Loucy (cell line): Measurements from ENCODE around the gene PHRF1.

Experiments
- H2AFZ ChIP-seq: fragments of 200-600 bp; sonication (generic); 2 replicates; pipeline ENCODE4 v1.6.0; 2016; ENCODE audit warnings: antibody characterized with exemption, mild to moderate bottlenecking, low read length, moderate library complexity
- H3F3A ChIP-seq: fragments of 200-600 bp; 2 replicates; pipeline ENCODE4 v1.6.0; 2016; ENCODE audit warnings: antibody characterized with exemption, low read depth, mild to moderate bottlenecking
- H3K27me3 ChIP-seq: fragments of 200-600 bp; sonication (generic); 2 replicates; pipeline ENCODE4 v1.6.1; 2014; ENCODE audit warnings: low read length, mild to moderate bottlenecking; ENCODE audit not compliant: insufficient read depth, poor library complexity, severe bottlenecking
- H3K36me3 ChIP-seq: fragments of 200-600 bp; sonication (generic); 2 replicates; pipeline ENCODE4 v1.6.1; 2016; ENCODE audit warnings: low read length; ENCODE audit not compliant: insufficient read depth
- H3K4me1 ChIP-seq: fragments of 200-600 bp; sonication (generic); 2 replicates; pipeline ENCODE4 v1.5.1; 2014; ENCODE audit warnings: low read length, mild to moderate bottlenecking; ENCODE audit not compliant: insufficient read depth, poor library complexity, severe bottlenecking
- H3K4me2 ChIP-seq: fragments of 200-600 bp; sonication (generic); 2 replicates; pipeline ENCODE4 v1.6.0; 2014; ENCODE audit warnings: antibody characterized with exemption, low read length, low read depth, mild to moderate bottlenecking; ENCODE audit not compliant: poor library complexity, severe bottlenecking
- H3K4me3 ChIP-seq: fragments of 200-600 bp; sonication (generic); 2 replicates; pipeline ENCODE4 v1.5.1; 2014; ENCODE audit warnings: low read length, mild to moderate bottlenecking, mixed read lengths; ENCODE audit not compliant: poor library complexity, severe bottlenecking
- H3K79me2 ChIP-seq: fragments of 200-600 bp; sonication (generic); 2 replicates; pipeline ENCODE4 v1.6.1; 2014; ENCODE audit warnings: low read length; ENCODE audit not compliant: insufficient read depth
- H3K9ac ChIP-seq: fragments of 200-600 bp; sonication (generic); 2 replicates; pipeline ENCODE4 v1.6.0; 2014; ENCODE audit warnings: mild to moderate bottlenecking, low read depth, low read length, moderate library complexity; ENCODE audit not compliant: poor library complexity, severe bottlenecking
- H3K9me2 ChIP-seq: fragments of 200-600 bp; sonication (generic); replicated peaks from 2 replicates; pipeline ENCODE4 v1.6.1; 2016; ENCODE audit warnings: low read depth, low read length, mixed read lengths
- H3K9me3 ChIP-seq: fragments of 200-600 bp; sonication (generic); 2 replicates; pipeline ENCODE4 v1.6.1; 2014; ENCODE audit warnings: mild to moderate bottlenecking, antibody characterized with exemption, low read length, low read depth; ENCODE audit not compliant: insufficient read depth
- H4K20me1 ChIP-seq: fragments of 200-600 bp; sonication (generic); 2 replicates; pipeline ENCODE4 v1.6.0; 2014; ENCODE audit warnings: antibody characterized with exemption, low read length, mild to moderate bottlenecking; ENCODE audit not compliant: insufficient read depth, poor library complexity, severe bottlenecking
- EZH2phosphoT487 ChIP-seq: fragments of 200-600 bp; IDR thresholded peaks from 2 replicates; pipeline ENCODE4 v1.6.1; 2018; ENCODE audit warnings: antibody characterized with exemption, mild to moderate bottlenecking, moderate library complexity, borderline replicate concordance
- TF ChIP-seq, protein P1 (sequence below): fragments of 200-600 bp; sonication (generic); conservative IDR thresholded peaks from 2 replicates; pipeline ENCODE4 v1.5.1; 2014; ENCODE audit warnings: mild to moderate bottlenecking, antibody characterized with exemption, low read length

The PHRF1 gene

DNA sequence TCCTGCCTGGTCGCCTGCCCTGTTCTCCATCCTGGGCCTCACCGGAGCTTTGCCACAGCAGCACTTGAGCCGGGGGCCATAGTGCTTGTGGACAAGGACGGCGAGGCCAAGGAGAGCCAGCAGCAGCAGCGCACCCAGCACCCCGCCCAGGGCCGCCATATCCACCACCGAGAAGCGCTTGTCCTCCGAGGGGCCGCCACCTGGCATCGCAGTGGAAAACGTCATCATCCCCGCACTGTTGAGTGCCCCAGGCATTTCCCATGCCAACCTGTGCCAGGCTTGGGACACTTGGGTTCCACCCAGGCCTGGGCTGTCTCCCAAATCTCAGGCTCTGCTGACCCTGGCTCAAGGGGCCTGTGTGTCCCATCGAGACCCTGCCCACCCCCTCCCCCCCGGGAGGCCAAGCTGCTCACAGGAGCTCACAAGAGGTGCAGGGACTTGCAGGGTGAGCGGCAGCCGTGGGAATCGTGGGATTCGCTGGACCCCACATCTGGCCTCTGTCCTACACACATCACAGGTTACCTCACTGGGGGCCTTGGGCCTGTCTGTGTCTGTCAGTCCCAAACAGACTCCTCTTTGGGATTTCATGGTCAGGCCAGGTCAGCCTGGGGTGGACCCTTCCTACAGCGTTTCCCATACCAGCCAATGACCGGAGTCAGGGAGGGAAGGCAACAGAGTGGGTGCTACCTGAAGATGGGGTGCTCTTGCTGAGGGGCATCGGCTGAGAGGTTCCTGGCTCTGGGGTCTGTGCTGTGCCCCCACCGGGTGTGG is 41.8 kb downstream of the PHRF1 start:
- peaks cover 4% of the 10 kb centered on the region for H3K4me1 ChIP-seq
- no peaks in the 10 kb centered on the region for H3K9me2 ChIP-seq
- H3K4me2 ChIP-seq = no peak overlapping the region
- H3K36me3 ChIP-seq = peaks cover 3% of the 10 kb centered on the region; the same call in 1 of the 2 replicates
- no peaks in the 10 kb centered on the region for H3K79me2 ChIP-seq
- H3K27me3 ChIP-seq = no peaks in the 10 kb centered on the region
- TF ChIP-seq, protein P1, sequence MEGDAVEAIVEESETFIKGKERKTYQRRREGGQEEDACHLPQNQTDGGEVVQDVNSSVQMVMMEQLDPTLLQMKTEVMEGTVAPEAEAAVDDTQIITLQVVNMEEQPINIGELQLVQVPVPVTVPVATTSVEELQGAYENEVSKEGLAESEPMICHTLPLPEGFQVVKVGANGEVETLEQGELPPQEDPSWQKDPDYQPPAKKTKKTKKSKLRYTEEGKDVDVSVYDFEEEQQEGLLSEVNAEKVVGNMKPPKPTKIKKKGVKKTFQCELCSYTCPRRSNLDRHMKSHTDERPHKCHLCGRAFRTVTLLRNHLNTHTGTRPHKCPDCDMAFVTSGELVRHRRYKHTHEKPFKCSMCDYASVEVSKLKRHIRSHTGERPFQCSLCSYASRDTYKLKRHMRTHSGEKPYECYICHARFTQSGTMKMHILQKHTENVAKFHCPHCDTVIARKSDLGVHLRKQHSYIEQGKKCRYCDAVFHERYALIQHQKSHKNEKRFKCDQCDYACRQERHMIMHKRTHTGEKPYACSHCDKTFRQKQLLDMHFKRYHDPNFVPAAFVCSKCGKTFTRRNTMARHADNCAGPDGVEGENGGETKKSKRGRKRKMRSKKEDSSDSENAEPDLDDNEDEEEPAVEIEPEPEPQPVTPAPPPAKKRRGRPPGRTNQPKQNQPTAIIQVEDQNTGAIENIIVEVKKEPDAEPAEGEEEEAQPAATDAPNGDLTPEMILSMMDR = no peak
- no peak for TF ChIP-seq EZH2phosphoT487
- H3F3A ChIP-seq = no peaks in the 10 kb centered on the region
- no peak overlapping the region for H3K4me3 ChIP-seq
- no peak overlapping the region for H3K9ac ChIP-seq
- no peak overlapping the region for H2AFZ ChIP-seq
- H3K9me3 ChIP-seq = no peaks in the 10 kb centered on the region
- peaks cover 5% of the 10 kb centered on the region for H4K20me1 ChIP-seq

DNA sequence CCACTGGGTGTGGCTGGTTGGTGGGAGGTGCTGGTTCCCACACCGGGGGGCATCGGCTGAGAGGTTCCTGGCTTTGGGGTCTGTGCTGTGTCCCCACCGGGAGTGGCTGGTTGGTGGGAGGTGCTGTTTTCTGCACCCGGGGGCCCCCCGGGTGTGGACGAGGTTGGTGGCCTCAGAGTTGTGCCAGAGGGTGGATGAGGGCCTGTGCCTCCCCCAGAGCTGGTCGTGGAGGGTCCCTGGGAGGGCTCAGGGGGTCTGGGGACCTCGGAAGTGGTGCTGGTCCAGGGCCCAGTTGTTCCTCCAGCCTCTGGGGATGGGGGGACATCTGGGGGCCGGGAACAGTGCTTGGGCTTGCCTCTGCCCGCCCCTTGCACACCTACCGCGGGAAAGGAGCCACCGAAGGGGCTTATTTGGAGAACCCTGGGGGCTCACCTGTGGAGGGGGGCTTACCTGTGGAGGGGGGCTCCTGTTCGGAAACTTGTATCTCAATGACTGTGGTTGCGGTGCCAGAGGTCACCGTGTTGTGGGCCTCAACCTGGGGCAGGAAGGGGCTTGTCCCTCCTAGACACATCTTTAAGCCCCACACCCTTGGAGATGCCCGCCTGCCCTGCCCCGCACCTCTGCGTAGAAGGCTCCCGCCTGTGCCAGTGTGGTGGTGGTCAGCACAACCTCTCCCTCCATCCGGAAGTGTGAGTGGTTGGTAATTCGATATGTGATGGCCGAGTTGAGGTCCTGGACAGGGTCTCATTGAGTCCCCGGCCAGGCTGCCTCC is 42.8 kb downstream of the PHRF1 start:
- no peaks in the 10 kb centered on the region for H3K27me3 ChIP-seq
- H3K36me3 ChIP-seq = no peaks in the 10 kb centered on the region
- TF ChIP-seq, protein P1 = no peak
- no peak for TF ChIP-seq EZH2phosphoT487
- H3F3A ChIP-seq = no peaks in the 10 kb centered on the region
- H3K9ac ChIP-seq = no peak overlapping the region
- H3K79me2 ChIP-seq = no peaks in the 10 kb centered on the region
- no peaks in the 10 kb centered on the region for H3K9me3 ChIP-seq
- no peak overlapping the region for H2AFZ ChIP-seq
- H3K9me2 ChIP-seq = no peaks in the 10 kb centered on the region
- H3K4me3 ChIP-seq = no peak overlapping the region
- H4K20me1 ChIP-seq = peaks cover 5% of the 10 kb centered on the region
- H3K4me1 ChIP-seq = peaks cover 4% of the 10 kb centered on the region
- no peak overlapping the region for H3K4me2 ChIP-seq

DNA sequence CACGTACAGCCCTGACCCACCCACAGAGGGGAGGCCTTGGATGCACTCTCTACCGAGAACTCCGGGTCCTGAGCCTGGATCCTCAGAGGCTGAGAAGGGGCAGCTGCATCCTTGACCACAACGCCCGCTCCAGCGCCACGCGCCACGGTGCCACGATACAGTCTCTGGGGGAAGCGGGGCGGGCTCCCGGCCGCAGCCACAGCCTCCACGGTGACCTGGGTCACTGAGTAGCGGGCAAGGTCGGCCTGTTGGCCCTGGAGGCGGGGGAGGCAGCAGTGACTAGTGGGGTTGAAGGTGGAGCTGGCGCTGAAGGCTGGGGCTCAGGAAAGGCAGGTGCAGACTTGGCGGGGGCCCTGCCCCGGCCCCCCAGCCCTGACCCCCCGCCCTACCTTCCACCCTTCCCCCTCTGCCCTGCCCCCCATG is 43.4 kb downstream of the PHRF1 start:
- Histone ChIP-seq H3K9me2 (no peaks in the 10 kb centered on the region), H3K4me3 (no peak overlapping the region), H3K27me3 (no peaks in the 10 kb centered on the region), H3K4me2 (no peak overlapping the region), H4K20me1 (peaks cover 2% of the 10 kb centered on the region), H2AFZ (no peak overlapping the region), H3K36me3 (no peaks in the 10 kb centered on the region), H3K9ac (no peak overlapping the region), H3K9me3 (no peaks in the 10 kb centered on the region), H3K4me1 (peaks cover 4% of the 10 kb centered on the region), H3F3A (no peaks in the 10 kb centered on the region), H3K79me2 (no peaks in the 10 kb centered on the region)
- TF ChIP-seq, protein P1 = no peak
- TF ChIP-seq EZH2phosphoT487 = no peak
